Activated CD8-positive, alpha-beta T cell treated with anti-CD3 and anti-CD28 coated beads for 36 hours (primary cell): Measurements from ENCODE around the gene SOBP. TPM values are rescaled to one million over a fixed set of nuclear protein-coding genes. Genes with fewer than 3 reads are reported as not detected.

Experiments used
- ATAC-seq: fragments of 200-7000 bp; cut with Tn5 transposase; one replicate; pipeline ENCODE4 v1.10.0; 2021; ENCODE audit warnings: mild to moderate bottlenecking, moderate library complexity
- CTCF ChIA-PET: fragments of 350-600 bp; sonication (Branson Sonifier 250); formaldehyde crosslinking; loops from one replicate; lab custom pipeline; 2021; ENCODE audit warnings: antibody characterized with exemption; lab: Charles Lee
- POLR2A ChIA-PET: fragments of 350-600 bp; sonication (Branson Sonifier 250); formaldehyde crosslinking; loops from one replicate; lab custom pipeline; 2021; ENCODE audit warnings: antibody characterized with exemption; lab: Charles Lee
- DNase-seq: peaks from one replicate; pipeline ENCODE4 v3.0.0-alpha.2; 2020
- H3K27ac Mint-ChIP-seq: one replicate; pipeline ENCODE4 v1.8.0; 2021; ENCODE audit warnings: mild to moderate bottlenecking, mixed read lengths
- H3K27me3 Mint-ChIP-seq: one replicate; pipeline ENCODE4 v1.8.0; 2021; ENCODE audit warnings: mixed read lengths
- H3K36me3 Mint-ChIP-seq: one replicate; pipeline ENCODE4 v1.8.0; 2021; ENCODE audit warnings: low read depth, mixed read lengths
- H3K4me1 Mint-ChIP-seq: one replicate; pipeline ENCODE4 v1.8.0; 2021; ENCODE audit warnings: low read depth, mixed read lengths
- H3K4me3 Mint-ChIP-seq: one replicate; pipeline ENCODE4 v1.8.0; 2021; ENCODE audit warnings: mild to moderate bottlenecking, moderate library complexity, mixed read lengths
- H3K9me3 Mint-ChIP-seq: one replicate; pipeline ENCODE4 v1.8.0; 2021; ENCODE audit warnings: mixed read lengths
- CTCF ChIP-seq: fragments of 200-600 bp; IDR thresholded peaks from one replicate; pipeline ENCODE4 v1.8.0; 2022; ENCODE audit warnings: antibody characterized with exemption, mild to moderate bottlenecking
- intact Hi-C: fragments of 100-400 bp; cut with micrococcal nuclease; formaldehyde crosslinking; loops from one replicate; pipeline ENCODE4 v1.10.0; 2022
- total RNA-seq, 2 experiments: library from RNA; stranded (reverse); gene quantifications; one replicate each; pipeline ENCODE4 v1.2.3, GENCODE V29; 2021

Gene SOBP
- total RNA-seq, 2 experiments from 2014 or later: 0.77 to 1.1 TPM

GRCh38 chr6:107621229-107621937 is 131.5 kb downstream of the SOBP start:
- CTCF ChIA-PET: interaction anchor here (0.7 to 1.3 kb wide), 3 partner anchors 11 to 53 kb away, joined by 3 to 4 read pairs (median 3); no protein-coding TSS in a partner anchor
- H3K36me3 Mint-ChIP-seq: no peaks in the 10 kb centered on the region
- H3K9me3 Mint-ChIP-seq: no peaks in the 10 kb centered on the region
- DNase-seq (no peak), ATAC-seq (no peak)
- H3K27ac Mint-ChIP-seq: no peak overlapping the region
- TF ChIP-seq CTCF: no peak
- no peaks in the 10 kb centered on the region for H3K27me3 Mint-ChIP-seq
- H3K4me1 Mint-ChIP-seq: peaks cover 34% of the 10 kb centered on the region
- intact Hi-C loops: no loop called here
- no peak overlapping the region for H3K4me3 Mint-ChIP-seq
- POLR2A ChIA-PET: no interaction called here

- no peak overlapping the region for H3K4me3 Mint-ChIP-seq
- peaks cover 34% of the 10 kb centered on the region for H3K4me1 Mint-ChIP-seq
- no peaks in the 10 kb centered on the region for H3K36me3 Mint-ChIP-seq
- no peaks in the 10 kb centered on the region for H3K9me3 Mint-ChIP-seq
- no peak for ATAC-seq
- H3K27ac Mint-ChIP-seq: no peak overlapping the region
- intact Hi-C loops: no loop called here
- no peak for TF ChIP-seq CTCF
- no peak for DNase-seq
- CTCF ChIA-PET: no interaction called here
- H3K27me3 Mint-ChIP-seq: no peaks in the 10 kb centered on the region
- POLR2A ChIA-PET: interaction anchor here (0.6 kb wide), 1 partner anchor 34 kb away, joined by 3 read pairs; no protein-coding TSS in a partner anchor
Measured at GRCh38 chr6:107622269-107622668, 132.4 kb downstream of the SOBP start.

DNA sequence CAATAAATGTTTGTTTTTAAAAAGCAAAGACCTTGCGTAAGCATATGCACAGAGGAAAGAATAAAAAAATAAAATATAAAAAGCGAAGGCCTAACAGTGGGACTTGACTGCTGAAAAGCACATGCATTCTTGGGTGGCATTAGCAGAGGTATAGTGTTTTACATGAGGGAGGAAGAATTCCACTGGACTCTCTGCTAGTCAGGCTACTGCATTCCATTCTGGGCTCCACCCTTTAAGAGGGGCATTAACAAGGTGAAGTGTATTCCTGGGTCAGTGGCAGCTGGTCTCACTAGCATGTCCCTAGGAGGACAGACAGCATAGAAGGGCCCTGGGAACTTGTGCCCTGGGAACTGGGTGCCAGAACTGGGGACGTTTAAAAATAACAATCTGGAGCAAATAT is 134.1 kb downstream of the SOBP start:
- DNase-seq: no peak
- Mint-ChIP-seq H3K4me1 (peaks cover 22% of the 10 kb centered on the region), H3K36me3 (no peaks in the 10 kb centered on the region), H3K9me3 (no peaks in the 10 kb centered on the region), H3K27me3 (no peaks in the 10 kb centered on the region), H3K4me3 (no peak overlapping the region), H3K27ac (no peak overlapping the region)
- POLR2A ChIA-PET: no interaction called here
- intact Hi-C loops: no loop called here
- CTCF ChIA-PET: interaction anchor here (1.0 kb wide), 1 partner anchor 8 kb away, joined by 3 read pairs; no protein-coding TSS in a partner anchor
- no peak for TF ChIP-seq CTCF
- no peak for ATAC-seq

DNA sequence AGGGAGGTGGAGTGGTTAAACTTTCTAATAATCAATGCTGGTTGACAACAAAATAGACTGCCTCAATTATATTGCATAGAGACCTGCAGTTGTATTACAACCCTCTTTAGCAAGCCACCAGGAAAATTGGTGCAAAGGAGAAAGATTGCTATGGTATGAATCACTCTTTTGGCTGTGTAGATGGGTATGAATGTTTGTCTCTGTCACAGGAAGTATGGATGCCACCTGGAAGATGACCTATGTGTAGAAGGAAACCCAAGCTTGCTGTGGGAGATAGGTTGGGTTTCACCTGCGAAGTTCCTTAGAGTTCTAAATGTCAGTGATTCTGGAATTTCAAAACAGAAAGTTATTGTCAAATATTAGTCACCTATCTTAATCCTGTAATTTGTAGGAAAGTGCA is 134.6 kb downstream of the SOBP start:
- no peak for TF ChIP-seq CTCF
- DNase-seq: no peak
- Mint-ChIP-seq H3K9me3 (no peaks in the 10 kb centered on the region), H3K36me3 (no peaks in the 10 kb centered on the region), H3K27ac (no peak overlapping the region), H3K4me3 (no peak overlapping the region), H3K27me3 (no peaks in the 10 kb centered on the region), H3K4me1 (peaks cover 17% of the 10 kb centered on the region)
- ChIA-PET CTCF (no interaction called here), POLR2A (no interaction called here)
- intact Hi-C loops: no loop called here
- no peak for ATAC-seq

- intact Hi-C loops: no loop called here
- CTCF ChIA-PET: no interaction called here
Measured at GRCh38 chr6:107625264-107625663, 135.3 kb downstream of the SOBP start.

More at GRCh38 chr6:107625264-107625663, 135.3 kb downstream of the SOBP start:
- no peak for DNase-seq
- H3K27me3 Mint-ChIP-seq: no peaks in the 10 kb centered on the region
- ATAC-seq: no peak
- H3K4me3 Mint-ChIP-seq: no peak overlapping the region
- H3K27ac Mint-ChIP-seq: no peak overlapping the region
- no peaks in the 10 kb centered on the region for H3K9me3 Mint-ChIP-seq
- H3K36me3 Mint-ChIP-seq: no peaks in the 10 kb centered on the region
- TF ChIP-seq CTCF: no peak
- H3K4me1 Mint-ChIP-seq: peaks cover 14% of the 10 kb centered on the region
- POLR2A ChIA-PET: no interaction called here
